Stimulated activated CD8-positive, alpha-beta memory T cell treated with anti-CD3 and anti-CD28 coated beads, Interleukin-12 subunit alpha, Interleukin-12 subunit beta, amount 100 ng/mL, for 24 hours (primary cell): ENCODE data around the gene FBXW12.

Source experiments
- DNase-seq: peaks from one replicate; pipeline ENCODE4 v3.0.0-alpha.2; 2020; ENCODE audit errors: extremely low read depth

The FBXW12 gene

DNA sequence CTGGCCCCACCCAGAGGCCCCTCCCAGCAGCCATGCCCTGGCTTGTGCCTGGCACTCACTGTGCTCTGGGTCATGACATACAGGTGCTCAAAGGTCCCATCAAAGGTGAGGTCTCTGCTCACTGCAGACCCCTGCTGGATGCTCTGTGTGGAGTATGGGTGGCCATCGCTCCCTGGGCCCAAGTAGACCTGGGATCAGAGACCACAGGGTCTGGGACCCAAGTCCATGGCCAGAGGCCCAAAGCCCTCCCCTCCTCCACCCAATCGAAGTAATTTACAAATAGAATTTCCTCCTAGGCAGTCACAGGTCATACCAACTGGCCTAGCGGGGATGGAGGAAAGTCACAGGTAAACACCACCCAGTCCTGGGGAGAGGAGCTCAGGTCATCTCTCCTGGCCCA lies 50.3 kb downstream of the FBXW12 start:
- no peak for DNase-seq

DNA sequence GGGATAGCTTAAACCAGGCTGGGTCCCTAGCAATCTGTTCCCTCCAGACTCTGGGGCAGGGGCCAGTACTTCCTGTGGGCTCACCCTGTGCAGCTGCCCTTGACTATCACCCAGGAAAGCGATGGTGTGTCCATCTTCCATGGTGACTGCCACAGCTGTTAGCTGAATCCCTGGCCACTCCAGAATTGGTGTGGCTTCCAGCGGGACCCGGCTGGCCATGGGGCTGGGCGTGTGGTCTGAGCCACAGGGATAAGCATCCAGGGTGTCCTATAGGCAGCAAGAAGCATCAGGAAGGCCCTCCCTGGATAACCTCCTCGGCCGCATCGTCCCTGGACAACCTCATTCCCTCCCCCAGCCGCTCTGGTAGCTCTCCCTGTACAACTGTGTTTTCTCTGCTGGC lies 50.7 kb downstream of the FBXW12 start:
- no peak for DNase-seq

DNA sequence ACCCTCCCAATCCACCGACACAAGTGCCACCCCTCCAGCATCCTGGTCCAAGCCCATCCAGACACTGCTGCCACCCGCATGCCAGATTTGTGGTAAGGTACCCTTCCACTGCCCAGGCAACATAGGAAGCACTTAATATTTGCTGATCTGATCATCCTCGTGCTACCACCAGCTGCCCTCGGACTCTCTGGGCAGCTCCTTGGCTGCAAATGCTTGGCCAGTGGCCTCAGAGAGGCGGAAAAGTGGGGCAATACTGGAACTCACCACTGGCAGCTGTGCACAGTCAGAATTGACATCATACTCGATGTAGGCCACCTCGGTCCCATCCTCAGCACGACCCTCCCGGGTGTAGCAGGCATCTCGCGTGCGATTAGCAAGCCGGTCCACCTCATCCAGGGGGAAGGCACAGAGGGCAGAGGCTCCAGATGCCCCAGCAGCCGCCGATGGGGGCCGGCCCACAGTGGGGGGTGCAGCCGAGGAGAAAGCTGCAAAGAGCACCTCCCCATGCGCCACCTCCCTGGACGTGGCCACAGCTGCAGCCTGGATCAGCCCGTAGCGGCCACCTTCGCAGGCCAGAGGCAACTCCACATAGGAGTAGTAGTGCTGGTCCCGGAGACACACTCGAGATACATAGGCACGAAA lies 51.3 kb downstream of the FBXW12 start:
- DNase-seq, result no peak

DNA sequence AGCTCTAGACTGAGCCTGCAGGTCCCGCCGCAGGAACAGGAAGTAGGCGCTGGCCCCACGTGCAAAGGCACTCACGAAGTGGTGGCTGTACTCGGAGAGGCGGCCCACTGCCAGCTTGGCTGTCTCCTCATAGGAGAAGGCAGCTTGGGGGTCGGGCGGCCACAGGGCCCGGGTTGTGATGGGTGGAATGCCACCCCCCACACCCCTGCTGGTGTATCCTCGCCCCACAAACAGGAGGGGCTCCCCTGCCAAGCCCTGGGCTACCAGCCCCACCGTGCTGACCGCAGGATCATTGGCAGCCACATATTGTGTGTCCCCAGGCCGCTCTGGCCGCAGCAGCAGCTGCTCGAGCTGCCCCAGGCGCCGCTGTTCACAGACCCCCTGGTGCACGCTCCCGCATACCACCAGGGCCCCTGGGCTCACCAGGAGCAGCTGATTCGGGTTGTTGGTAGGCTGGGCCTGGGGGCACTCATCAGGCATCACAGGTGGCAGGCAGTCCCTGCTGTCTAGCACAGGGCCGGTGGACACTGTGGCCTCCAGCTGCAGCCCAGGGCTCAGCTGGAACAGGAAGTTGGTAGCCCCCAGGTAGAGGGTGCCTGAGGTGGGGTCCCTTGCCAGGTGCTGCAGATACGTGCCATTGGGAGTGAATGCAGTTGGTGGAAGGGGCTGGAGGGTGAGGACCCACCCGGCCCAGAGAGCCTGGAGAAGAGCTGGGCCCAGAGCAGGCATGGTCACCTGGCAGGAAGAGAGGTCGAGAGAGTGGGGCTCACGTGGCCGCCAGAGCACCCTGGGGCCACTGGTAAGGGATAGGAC lies 52.1 kb downstream of the FBXW12 start:
- no peak for DNase-seq

DNA sequence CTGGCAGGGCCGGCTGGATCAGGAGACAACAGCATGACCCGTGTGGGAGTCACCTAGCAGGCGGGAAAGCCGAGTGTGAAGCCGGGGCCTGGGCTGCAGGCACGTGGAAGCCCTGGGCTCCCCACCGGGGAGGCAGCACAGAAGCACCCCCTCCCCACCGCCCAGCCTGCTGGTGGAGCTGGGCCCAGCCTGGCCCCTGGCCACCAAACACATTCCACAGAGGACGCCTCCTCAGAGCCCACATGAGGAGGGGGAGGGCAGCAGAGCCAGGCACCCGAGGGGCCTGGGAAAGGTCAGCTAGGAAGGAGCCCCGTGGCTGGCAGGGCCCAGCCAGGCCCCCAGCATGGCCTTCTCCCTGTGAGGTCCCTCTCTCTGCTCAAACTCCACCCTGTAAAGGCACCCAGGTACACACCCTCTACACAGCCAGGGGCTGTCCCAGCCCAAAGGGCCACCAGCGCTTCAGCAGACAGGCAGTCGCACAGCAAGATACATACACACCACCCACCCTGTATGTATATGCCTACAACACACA lies 53.3 kb downstream of the FBXW12 start:
- DNase-seq, result no peak

DNA sequence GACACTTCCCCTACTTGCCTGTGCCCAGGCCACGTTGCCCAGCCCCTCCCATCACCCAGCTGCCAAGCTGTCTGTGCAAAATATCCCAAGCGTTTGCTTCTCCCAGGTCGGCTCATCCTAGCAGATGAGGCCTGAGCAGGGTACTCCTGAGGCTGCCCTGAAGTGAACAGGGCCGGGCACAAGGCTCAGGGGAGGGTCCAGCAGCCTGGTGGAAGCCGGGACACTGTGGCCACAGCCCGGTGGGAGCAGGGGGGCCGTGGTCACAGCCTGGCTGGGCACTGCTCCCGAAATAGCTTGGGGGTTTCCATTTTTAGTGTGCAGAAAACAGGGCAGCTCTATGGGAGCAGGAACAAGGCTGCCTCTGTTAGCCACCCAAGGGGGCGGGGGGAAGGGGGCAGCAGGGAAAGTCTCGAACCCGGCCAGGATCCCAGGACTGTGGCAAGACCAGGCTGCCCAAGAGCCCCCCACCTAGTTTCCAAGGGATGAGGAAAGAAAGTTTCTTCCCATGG lies 54.4 kb downstream of the FBXW12 start:
- no peak for DNase-seq

DNA sequence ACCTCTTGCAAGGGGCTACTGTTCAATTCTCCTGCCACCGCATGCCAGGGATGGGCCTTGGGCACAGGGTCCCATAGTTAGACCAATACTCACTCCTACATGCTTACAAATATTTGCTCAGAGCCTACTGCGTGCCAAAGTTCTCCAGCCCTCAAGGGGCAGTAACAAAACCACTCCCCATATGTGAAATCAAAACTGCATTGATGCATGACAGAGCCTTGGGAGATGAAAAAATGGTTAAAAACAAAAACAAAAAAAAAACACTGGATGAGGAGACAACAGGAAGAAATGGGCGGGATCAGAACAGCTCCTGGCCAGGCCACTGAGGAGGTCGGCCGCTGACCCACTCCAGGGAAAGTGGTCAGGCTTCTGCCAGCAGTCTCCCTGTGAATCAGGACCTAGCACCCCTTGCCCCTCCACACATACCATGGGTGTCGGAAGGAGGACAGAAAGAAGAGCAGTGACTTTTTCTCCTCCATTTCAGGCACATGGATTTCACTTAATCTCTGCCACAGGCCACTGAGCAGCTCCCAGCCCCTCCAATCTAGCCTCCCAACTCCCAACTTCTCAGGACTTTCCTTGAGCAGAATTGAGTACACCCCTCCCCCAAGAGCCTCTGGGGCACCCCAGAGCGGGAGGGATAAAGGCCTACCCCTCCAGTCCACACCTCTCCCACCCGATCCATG lies 55.1 kb downstream of the FBXW12 start:
- DNase-seq, result no peak

DNA sequence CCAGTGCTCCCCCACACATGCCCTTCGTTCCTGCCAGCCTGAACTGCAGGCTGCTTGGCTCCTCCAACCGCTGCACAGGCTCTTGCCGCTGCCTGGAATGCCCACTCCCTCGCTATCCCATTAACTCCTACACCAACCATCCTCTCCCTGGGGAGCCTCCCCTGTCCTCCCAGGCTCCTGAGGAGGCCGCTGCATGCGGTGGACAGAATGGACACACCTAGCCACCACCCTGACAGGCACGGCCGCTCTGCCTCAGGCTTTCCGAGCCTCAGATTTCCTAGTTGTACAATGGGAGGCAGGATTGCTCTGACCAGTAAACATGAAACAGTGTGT lies 55.6 kb downstream of the FBXW12 start:
- no peak for DNase-seq

DNA sequence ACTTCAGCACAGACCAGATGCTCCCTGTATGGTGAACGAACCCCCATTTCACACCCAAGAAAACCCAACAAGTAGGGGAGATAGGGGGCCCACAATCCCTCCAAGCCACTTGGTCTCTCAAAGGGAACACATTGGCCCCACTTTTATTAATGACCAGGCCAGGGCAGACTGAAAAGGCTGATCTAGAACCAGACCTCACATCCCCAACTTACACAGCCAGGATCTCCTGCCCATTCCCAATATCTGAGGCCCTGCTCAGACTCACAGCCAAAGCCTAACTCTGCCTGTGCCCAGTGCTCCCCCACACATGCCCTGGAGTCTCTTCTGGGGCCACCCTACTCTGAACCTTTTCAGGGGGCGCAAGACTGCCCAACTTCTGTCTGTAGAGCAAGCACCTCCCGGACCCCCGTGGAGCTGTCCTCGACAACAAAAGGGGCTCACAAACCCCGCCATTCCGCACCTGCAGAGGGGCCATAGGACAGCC lies 56.1 kb downstream of the FBXW12 start:
- no peak for DNase-seq

DNA sequence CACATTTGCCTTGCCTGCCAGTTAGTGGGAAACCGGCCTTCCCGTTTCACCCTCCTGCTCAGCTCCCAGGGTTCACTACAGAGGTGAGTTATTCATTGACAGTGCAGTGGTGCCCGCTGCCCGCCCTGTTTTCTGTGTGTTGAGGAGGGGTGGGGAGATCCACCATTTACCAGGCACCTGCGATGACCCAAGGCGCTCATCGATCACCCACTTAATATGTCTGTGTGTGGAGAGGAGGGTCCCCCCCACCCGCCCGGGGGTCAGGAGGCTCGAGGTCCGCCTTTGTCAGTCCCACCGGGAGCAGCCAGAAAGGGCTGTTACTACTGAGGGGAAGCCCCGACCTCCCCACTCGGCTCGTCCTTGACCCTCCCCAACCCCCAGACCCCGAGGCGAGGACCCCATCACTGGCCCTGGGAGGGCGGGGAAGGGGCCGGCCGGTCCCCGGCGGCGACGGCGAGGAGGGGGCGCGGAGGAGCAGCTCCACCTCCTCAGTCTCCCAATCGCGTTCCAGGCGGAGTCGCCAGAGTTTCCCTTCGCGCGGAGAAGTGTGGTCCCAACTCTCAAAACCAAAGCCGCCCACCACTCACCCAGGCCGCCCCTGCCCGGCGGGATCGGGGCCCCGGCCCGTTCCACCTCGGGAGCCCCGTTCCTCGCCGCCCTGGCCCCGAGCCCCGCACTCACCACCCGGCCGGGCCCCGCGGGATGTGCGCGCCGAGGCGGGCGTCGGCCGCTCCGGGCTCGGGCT lies 56.7 kb downstream of the FBXW12 start:
- no peak for DNase-seq

DNA sequence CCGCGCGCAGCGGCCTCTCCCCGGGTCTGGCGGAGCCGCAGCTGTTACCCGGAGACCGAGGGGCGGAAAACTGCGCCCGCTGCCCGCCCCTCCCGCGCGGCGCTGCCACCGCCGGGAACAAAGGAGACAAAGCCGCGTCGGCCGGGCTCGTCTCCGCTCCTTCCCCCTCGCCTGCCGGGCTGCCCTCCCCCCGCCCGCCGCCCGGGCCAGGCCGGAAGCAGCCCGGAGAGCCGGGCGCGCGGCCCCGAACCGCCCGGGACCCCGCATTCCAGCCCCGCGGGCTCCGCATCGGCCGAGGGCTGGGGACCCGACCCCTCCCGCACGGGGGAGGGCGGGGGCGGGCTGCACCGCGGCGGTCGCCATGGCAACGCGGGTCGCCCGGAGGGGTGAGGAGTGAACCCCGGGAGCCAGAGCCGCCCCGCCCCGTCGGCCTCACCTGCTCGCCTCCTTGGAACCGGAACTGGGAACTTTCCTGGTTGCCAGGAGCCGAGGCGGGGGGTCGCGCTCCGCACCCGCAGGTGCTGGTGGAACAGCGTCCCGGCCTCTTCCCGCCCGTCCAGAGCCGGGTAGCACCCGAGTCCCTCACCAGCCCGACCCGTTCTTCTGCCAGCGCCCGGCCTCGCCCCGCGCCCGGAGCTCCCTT lies 57.4 kb downstream of the FBXW12 start:
- DNase-seq, result no peak

DNA sequence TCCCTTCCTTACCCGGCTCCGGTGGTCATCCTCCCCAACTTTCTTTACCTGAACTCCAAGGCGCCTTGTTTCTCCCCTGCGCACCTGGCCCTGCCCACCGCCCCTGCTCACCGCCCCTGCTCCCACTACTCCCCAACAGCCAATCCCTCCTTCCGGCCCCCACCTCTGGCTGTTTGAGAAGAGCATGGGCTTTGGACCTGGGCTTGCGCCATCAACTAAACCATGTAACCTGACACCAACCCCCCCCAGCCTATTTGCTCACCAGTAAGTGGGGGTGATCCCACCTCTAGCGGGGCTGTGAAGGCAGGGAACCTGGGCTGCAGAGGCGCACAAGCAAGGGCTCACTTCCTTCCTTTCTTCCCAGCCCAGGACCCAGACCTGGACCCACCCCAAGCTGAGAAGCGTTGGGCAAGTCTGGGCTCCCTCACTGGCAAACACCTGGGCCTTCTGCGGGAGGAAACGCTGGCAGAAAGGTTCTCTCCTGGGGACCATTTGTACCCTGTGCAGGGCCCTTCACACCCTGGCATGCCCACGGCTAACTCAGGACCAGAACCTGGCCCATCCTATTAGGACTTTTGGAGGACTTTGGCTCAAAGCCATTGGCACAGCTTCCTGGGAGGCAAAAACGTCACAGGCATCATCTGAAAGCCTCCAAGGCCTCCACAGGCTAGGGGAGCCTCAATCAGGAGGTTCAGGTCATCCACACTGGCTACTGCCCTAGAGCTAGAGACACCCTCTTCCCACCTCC lies 58.1 kb downstream of the FBXW12 start, which contains the start of gene PLXNB1:
TSS of gene PLXNB1 (minus strand) at position 127 of the 748 bp plus-strand sequence. CDS start 5,475 bp downstream, outside the sequence.
- DNase-seq, result no peak

DNA sequence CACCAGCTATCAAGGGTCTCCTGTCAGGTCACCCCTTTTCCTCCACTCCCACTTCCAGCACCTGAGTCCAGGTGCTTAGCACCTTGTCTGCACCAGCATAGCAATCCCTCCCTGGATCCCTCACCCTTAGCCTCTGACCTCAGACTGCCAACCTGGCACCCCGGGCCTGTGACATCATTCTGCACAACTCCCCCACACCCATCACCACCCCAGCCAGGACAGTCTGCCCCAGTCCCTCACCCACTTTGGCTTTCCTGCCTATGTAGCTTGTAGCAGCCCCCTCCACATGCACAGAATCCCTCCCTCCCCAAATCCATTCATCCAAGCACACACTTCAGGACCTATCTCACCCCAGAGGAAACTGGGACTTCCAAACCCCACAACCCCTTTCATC lies 58.7 kb downstream of the FBXW12 start:
- no peak for DNase-seq

DNA sequence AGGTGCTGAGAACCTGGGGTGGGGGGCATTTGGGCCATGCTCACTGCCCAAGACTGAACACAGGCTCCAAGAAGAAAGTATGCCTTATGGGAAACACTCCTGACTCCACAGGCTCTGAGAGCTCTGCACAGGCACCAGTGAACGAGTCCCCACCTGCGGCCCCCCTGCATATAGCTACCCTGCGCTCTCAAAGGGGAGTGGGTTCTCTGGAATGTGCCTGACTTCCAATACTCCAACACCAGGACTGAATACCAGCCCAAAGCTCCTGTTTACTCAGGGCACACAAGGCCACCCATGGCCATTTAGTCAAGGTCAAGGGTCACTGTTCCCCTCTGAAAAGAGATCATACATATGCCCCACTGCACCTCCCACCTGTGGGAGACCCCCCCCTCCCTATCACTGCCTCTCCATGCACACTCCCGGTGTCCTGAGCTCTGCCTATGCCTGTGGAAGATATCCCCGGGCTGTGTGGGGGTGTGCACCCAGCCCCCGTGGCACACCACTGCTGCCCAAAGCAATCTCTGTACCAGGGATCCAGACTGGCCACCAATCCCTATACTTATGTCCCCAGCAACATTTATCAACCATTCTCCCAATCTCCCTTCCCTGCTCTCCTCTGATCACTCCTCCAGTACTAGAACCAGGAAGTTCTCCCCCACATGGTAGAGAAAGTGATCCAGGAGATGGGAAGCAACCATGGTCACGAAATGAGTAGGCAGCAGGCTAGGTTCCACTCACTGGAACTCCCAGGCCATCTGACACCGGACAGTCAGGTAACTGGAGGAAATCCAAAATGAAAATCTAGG lies 59.4 kb downstream of the FBXW12 start:
- no peak for DNase-seq

DNA sequence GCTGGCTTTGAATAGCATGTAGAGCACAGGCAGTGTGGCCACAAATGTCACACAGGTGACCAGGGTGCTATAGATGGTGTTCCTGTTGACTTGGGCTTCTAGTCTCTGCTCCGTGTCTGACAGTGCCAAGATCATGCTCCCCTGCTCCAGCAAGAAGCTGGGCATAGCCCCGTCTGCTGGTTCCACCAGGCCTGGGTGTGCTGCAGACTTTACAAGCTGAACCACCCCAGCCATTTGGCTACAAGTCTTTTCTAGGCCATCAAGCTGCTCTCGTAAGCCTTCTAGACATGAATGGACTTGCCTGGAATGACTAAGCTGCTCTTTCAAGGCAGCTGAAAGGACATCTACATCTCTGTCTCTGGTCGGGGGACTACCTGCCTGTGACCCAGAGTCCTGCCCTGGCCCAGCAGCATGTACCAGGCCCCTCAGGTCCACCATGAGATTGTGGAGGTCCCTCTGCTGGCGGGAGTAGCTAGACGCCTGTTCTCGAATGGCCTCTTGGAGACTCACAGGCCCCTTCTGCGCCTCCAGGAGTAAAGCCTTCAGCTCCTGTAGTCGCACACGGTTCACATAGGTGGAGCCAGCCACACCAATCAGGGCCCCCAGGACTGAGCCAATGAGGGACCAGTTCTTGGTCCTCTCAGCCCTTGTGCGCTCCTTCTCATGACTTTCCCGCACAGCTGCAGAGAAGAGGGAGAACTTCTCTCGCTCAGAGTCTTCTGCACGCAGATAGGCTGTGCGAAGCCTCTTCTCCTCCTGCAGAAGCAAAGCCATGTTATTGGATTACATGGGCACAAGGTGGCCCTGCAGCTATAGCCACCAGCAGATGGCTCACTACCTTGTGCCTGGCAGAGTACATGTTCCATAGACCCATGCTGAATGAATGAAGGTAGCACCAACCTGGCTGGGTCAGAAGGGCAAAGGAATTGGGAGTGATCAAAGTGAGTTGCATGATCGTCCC lies 60.7 kb downstream of the FBXW12 start:
- no peak for DNase-seq

DNA sequence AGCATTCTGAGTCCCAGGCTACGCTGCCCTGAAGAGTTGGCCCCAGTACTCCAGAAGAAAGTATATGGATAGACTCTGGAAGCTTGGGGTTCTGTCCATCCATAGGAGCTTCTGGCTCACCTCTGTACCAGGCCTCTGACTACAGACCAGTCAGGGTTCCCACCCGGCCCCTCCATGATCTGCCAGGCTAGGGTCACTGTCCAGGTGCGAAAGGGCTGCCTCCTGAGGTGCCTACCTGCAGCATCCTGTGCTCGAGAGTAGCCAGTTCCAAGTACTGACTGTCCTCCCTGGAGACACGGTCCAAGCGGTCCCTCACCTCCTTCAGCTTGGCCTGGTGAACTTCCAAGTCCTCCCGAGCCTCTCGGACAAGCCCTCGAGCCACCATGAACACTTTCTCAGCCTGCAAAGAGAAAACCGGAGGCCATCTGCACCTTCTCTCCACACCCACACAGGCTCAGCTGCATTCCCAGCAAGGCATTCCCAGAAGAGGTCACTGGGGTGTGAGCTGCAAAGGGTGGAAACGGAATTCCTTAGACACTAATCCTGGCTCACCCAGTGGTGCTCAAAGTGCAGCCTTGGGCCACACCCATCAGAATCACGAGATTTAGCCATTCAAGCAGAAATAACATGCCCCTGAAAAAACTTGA lies 61.6 kb downstream of the FBXW12 start:
- DNase-seq, result no peak

DNA sequence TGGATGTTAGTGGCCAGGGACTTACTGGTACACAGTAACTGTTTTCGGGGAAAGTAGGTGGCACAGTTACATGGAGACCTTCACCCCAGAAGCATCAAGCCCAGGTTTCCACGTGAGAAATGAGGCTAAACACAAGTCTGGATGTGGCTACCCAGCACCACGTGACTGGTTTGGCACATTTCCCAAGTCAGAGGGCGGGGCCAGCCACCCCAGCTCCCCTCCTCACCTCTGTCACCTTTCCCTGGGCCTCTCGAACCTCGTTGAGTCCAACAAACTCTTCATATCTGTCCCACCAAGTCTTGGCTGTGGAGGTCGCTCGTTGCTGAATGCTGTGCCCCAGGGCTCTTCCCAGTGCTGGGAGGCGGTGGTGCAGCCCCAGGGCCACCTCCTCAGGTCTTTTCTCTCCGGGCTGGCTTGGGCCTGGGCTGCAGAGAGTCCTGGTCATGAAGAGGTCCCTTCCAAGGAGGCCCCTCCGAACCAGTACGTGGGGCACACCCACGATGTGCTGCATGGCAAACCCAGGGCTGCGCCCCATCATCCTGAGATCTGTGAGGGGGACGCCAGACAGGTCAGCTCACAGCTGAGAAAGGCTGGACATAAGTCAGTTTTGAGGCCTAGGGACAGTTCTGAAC lies 62.7 kb downstream of the FBXW12 start:
- DNase-seq, result no peak
